Measurements from ENCODE around the gene ZNRF1. TPM values are rescaled to one million over a fixed set of nuclear protein-coding genes. Genes with fewer than 3 reads are reported as not detected.

The ZNRF1 gene
- total RNA-seq, 1 donor from 2014 or later: 31.3 TPM

DNA sequence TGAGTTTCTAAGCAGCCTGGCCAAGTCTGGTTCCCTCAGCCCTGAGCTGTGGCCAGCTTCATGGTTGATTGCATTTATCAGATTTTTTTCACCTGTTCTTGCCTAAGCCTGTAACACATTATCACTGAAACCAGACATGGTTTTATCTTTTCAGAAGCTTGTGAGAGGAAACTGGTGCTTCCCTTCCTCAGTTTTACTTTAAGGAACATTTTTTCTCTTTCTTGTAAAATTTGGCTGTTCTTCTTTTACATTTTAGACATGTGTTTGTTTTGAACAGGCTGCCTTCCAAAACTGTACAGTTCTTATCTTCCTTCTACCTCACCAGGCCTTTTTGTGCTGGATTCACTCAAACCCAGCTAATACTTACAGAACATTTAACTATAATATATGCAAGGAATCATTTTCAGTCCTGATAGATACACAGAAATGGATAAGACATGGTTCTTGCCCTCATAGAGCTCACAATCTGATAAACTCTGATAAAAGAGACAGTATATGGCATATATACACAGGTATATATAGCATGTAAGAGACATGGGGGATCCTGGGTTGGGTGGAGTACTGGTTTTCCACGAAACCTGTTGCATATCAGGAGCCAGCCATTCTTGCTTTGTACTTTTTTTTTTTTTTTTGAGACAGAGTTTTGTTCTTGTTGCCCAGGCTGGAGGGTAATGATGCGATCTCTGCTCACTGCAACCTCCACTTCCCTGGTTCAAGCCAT is 44.5 kb downstream of the ZNRF1 start:
- no peaks in the 10 kb centered on the region for H3K27me3 ChIP-seq (ENCODE audit: control insufficient read depth, insufficient read depth, low read length)
- DNase-seq (ENCODE audit: low read depth): no peak
- TF ChIP-seq, protein P1, sequence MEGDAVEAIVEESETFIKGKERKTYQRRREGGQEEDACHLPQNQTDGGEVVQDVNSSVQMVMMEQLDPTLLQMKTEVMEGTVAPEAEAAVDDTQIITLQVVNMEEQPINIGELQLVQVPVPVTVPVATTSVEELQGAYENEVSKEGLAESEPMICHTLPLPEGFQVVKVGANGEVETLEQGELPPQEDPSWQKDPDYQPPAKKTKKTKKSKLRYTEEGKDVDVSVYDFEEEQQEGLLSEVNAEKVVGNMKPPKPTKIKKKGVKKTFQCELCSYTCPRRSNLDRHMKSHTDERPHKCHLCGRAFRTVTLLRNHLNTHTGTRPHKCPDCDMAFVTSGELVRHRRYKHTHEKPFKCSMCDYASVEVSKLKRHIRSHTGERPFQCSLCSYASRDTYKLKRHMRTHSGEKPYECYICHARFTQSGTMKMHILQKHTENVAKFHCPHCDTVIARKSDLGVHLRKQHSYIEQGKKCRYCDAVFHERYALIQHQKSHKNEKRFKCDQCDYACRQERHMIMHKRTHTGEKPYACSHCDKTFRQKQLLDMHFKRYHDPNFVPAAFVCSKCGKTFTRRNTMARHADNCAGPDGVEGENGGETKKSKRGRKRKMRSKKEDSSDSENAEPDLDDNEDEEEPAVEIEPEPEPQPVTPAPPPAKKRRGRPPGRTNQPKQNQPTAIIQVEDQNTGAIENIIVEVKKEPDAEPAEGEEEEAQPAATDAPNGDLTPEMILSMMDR (IDR thresholded peaks at IDR 0.05; ENCODE audit: insufficient read depth, low read length, poor library complexity, severe bottlenecking): no peak
- no peak overlapping the region for H3K4me3 ChIP-seq (ENCODE audit: low read depth, low read length)
- no peaks in the 10 kb centered on the region for H3K36me3 ChIP-seq (ENCODE audit: control insufficient read depth, insufficient read depth, low read length)

DNA sequence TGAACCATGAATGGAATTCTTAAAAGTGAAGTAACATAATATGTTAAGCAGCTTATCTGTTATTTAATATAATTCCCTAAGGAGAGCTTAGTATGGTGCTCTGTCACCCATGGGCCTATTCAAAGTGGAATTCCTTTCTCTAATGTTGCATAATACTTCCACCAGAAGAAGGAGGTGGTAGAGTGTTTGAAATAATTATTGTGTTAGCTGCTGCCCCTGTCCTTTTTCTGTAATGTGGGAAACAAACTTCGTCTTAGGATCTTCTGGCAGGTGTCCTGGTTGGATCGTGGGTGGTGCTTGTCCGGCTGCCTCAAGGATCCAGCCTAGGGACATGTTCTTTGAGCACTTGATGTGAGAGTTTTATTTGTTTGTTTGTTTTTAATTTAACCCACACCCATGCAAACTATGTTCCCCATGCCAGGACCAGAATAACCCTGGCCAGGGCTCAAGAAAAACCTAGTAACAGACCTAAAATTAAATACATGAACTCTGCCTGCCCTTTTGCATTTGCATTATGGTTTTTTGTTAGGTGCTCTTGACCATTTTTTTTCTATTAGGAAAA is 46.1 kb downstream of the ZNRF1 start:
- no peak for DNase-seq (ENCODE audit: low read depth)
- H3K27me3 ChIP-seq (ENCODE audit: control insufficient read depth, insufficient read depth, low read length): no peaks in the 10 kb centered on the region
- no peaks in the 10 kb centered on the region for H3K36me3 ChIP-seq (ENCODE audit: control insufficient read depth, insufficient read depth, low read length)
- H3K4me3 ChIP-seq (ENCODE audit: low read depth, low read length): no peak overlapping the region
- TF ChIP-seq, protein P1 (IDR thresholded peaks at IDR 0.05; ENCODE audit: insufficient read depth, low read length, poor library complexity, severe bottlenecking): no peak

DNA sequence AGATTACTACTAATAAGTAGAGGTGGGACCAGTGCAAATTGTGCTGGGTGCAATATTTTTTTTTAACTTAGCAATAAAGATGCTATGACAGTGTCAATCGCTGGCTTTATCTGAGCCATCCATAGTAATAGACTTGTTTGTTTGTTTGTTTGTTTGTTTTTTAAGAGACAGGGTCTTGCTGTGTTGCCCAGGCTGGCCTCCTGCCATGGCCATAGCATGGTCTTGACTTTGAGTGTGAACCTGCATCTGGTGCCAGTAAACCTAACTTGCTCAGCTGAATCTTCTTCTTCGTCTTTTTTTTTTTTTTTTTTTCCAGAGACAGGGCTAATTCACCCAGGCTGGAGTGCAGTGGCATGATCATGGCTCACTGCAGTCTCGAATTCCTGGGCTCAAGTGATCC is 46.6 kb downstream of the ZNRF1 start:
- TF ChIP-seq, protein P1 (IDR thresholded peaks at IDR 0.05; ENCODE audit: insufficient read depth, low read length, poor library complexity, severe bottlenecking): no peak
- Histone ChIP-seq H3K27me3 (ENCODE audit: control insufficient read depth, insufficient read depth, low read length) (no peaks in the 10 kb centered on the region), H3K36me3 (ENCODE audit: control insufficient read depth, insufficient read depth, low read length) (no peaks in the 10 kb centered on the region), H3K4me3 (ENCODE audit: low read depth, low read length) (no peak overlapping the region)
- DNase-seq (ENCODE audit: low read depth): no peak

DNA sequence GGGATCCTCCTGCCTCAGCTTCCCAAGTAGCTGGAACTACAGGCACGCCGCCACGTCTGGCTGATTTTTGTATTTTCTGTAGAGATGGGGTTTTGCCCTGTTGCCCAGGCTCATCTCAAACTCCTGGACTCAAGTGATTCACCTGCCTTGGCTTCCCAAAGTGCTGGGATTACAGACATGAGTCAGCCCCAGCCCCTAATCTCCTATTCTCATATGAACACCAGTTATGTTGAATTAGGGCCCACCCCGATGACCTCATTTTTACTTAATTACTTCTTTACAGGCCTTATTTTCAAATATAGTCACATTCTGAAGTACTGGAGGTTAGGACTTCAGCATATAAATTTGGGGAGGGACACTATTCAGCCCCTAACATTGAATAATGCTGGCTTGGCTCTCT is 49.2 kb downstream of the ZNRF1 start:
- Histone ChIP-seq H3K4me3 (ENCODE audit: low read depth, low read length) (no peak overlapping the region), H3K36me3 (ENCODE audit: control insufficient read depth, insufficient read depth, low read length) (no peaks in the 10 kb centered on the region), H3K27me3 (ENCODE audit: control insufficient read depth, insufficient read depth, low read length) (no peaks in the 10 kb centered on the region)
- DNase-seq (ENCODE audit: low read depth): no peak
- TF ChIP-seq, protein P1 (IDR thresholded peaks at IDR 0.05; ENCODE audit: insufficient read depth, low read length, poor library complexity, severe bottlenecking): no peak

DNA sequence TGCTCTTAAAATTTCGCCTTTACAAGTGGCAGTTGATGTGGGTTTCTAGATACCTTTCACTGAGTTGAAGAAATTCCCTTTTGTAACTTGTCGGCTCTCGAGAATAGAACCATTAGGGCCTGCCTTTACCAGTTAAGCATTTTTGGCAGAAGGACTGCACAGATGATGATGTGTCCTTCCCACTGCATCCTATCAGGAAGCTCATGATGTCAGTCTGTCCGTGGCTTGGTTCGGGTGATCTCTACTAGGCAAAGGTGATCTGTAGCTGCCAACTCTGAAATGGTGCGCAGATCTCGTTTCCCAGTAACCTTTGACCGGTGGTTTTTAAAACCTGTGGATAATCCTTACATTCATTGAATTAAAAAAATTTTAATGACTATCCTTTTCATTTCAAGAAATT is 49.7 kb downstream of the ZNRF1 start:
- Histone ChIP-seq H3K27me3 (ENCODE audit: control insufficient read depth, insufficient read depth, low read length) (no peaks in the 10 kb centered on the region), H3K4me3 (ENCODE audit: low read depth, low read length) (no peak overlapping the region), H3K36me3 (ENCODE audit: control insufficient read depth, insufficient read depth, low read length) (no peaks in the 10 kb centered on the region)
- TF ChIP-seq, protein P1 (IDR thresholded peaks at IDR 0.05; ENCODE audit: insufficient read depth, low read length, poor library complexity, severe bottlenecking): no peak
- DNase-seq (ENCODE audit: low read depth): no peak

Data from kidney epithelial cell (primary cell).